ENCODE data around the gene CLNK.
A peak's percentile ranks its signal among the peaks of the same experiment; 100 is the strongest.

Gene CLNK

GRCh38 chr4:10582951-10583350 lies 101.6 kb downstream of the CLNK start:
- H3K9me3 ChIP-seq = no peaks in the 10 kb centered on the region
- peaks cover 0 to 7% of the 10 kb centered on the region in 2 donors for H3K27me3 ChIP-seq
- intact Hi-C loops (cut with DNase I; ENCODE audit: low total_unique reads) = loop anchor here (10.0 kb wide), 1 partner anchor 842 kb away; the partner anchor contains the start of gene HS3ST1
- no peaks in the 10 kb centered on the region for H3K36me3 ChIP-seq
- no peak for TF ChIP-seq CTCF (IDR thresholded peaks at IDR 0.05)
- peaks cover 0 to 9% (median 2%) of the 10 kb centered on the region in 4 donors for H3K4me1 ChIP-seq
- no peak overlapping the region for H3K4me3 ChIP-seq
- DNase-seq = no peak
- no peak overlapping the region for H3K27ac ChIP-seq

- Histone ChIP-seq H3K27ac (no peak overlapping the region), H3K36me3 (no peaks in the 10 kb centered on the region), H3K9me3 (no peaks in the 10 kb centered on the region), H3K4me3 (no peak overlapping the region), H3K27me3 (peaks cover 0 to 9% of the 10 kb centered on the region in 2 donors), H3K4me1 (peaks cover 0 to 9% (median 2%) of the 10 kb centered on the region in 4 donors)
- TF ChIP-seq CTCF (IDR thresholded peaks at IDR 0.05) = peak; percentile 76 to 85
- intact Hi-C loops (cut with DNase I; ENCODE audit: low total_unique reads) = loop anchor here (10.0 kb wide), 1 partner anchor 843 kb away; the partner anchor contains the start of gene HS3ST1
- peak in 1 of 2 donors; percentile 47 for DNase-seq
These were observed 102.4 kb downstream of the CLNK start for GRCh38 chr4:10582059-10582686.

- Histone ChIP-seq H3K4me1 (peaks cover 0 to 9% (median 2%) of the 10 kb centered on the region in 4 donors), H3K36me3 (no peaks in the 10 kb centered on the region), H3K9me3 (no peaks in the 10 kb centered on the region), H3K4me3 (no peak overlapping the region), H3K27ac (no peak overlapping the region), H3K27me3 (peaks cover 0 to 9% of the 10 kb centered on the region in 2 donors)
- no peak for DNase-seq
- intact Hi-C loops (cut with DNase I; ENCODE audit: low total_unique reads) = loop anchor here (10.0 kb wide), 1 partner anchor 844 kb away; the partner anchor contains the start of gene HS3ST1
- no peak for TF ChIP-seq CTCF (IDR thresholded peaks at IDR 0.05)
These were observed 103.5 kb downstream of the CLNK start for GRCh38 chr4:10581022-10581421.

GRCh38 chr4:10579648-10580047 lies 104.9 kb downstream of the CLNK start:
- intact Hi-C loops (cut with DNase I; ENCODE audit: low total_unique reads) = loop anchor here (10.0 kb wide), 1 partner anchor 845 kb away; the partner anchor contains the start of gene HS3ST1
- peaks cover 0 to 8% (median 2%) of the 10 kb centered on the region in 4 donors for H3K4me1 ChIP-seq
- no peaks in the 10 kb centered on the region for H3K9me3 ChIP-seq
- H3K4me3 ChIP-seq = no peak overlapping the region
- TF ChIP-seq CTCF (IDR thresholded peaks at IDR 0.05) = no peak
- DNase-seq = no peak
- no peaks in the 10 kb centered on the region for H3K36me3 ChIP-seq
- no peak overlapping the region for H3K27ac ChIP-seq
- H3K27me3 ChIP-seq = peaks cover 0 to 15% of the 10 kb centered on the region in 2 donors

GRCh38 chr4:10577508-10578426 lies 106.8 kb downstream of the CLNK start:
- H3K36me3 ChIP-seq = no peaks in the 10 kb centered on the region
- H3K4me3 ChIP-seq = no peak overlapping the region
- H3K27me3 ChIP-seq = peaks cover 0 to 15% of the 10 kb centered on the region in 2 donors
- no peak for DNase-seq
- TF ChIP-seq CTCF (IDR thresholded peaks at IDR 0.05) = no peak
- intact Hi-C loops (cut with DNase I; ENCODE audit: low total_unique reads) = no loop called here
- H3K27ac ChIP-seq = no peak overlapping the region
- no peaks in the 10 kb centered on the region for H3K4me1 ChIP-seq
- no peaks in the 10 kb centered on the region for H3K9me3 ChIP-seq

Data from tibial artery (tissue), 4 donors.